ENCODE results near the gene DPCD.
A peak's percentile ranks its signal among the peaks of the same experiment; 100 is the strongest.
"Not testable (repeated sequence)": the region's sequence is repeated elsewhere in the genome, so short reads cannot be mapped to it uniquely, and the experiment has no call there.

DPCD gene

GRCh38 chr10:101633510-101633909, 45.4 kb downstream of the DPCD start:
- H3K4me1 Mint-ChIP-seq; H3K27me3 Mint-ChIP-seq; H3K27ac Mint-ChIP-seq; ATAC-seq (replicated peaks); H3K9me3 Mint-ChIP-seq; DNase-seq; H3K4me3 Mint-ChIP-seq: not testable (repeated sequence)
- H3K36me3 Mint-ChIP-seq, result peaks cover 26 to 43% of the 10 kb centered on the region in 2 donors

- Mint-ChIP-seq H3K27me3 (no peaks in the 10 kb centered on the region), H3K9me3 (no peaks in the 10 kb centered on the region), H3K4me1 (peaks cover 2 to 4% of the 10 kb centered on the region in 2 donors), H3K36me3 (peaks cover 35 to 49% of the 10 kb centered on the region in 2 donors), H3K4me3 (no peak overlapping the region), H3K27ac (peak overlapping the region; percentile 16)
- no peak for DNase-seq
- ATAC-seq (replicated peaks), result no peak
Observed at GRCh38 chr10:101639141-101639900, 51.2 kb downstream of the DPCD start.

GRCh38 chr10:101643546-101643945, 55.4 kb downstream of the DPCD start:
- no peak for ATAC-seq (replicated peaks)
- DNase-seq, result no peak
- Mint-ChIP-seq H3K27ac (no peak overlapping the region), H3K36me3 (peaks cover 19 to 59% of the 10 kb centered on the region in 2 donors), H3K4me3 (no peak overlapping the region), H3K4me1 (peaks cover 4% of the 10 kb centered on the region in 2 donors), H3K9me3 (no peaks in the 10 kb centered on the region), H3K27me3 (no peaks in the 10 kb centered on the region)

GRCh38 chr10:101644002-101644401, 55.9 kb downstream of the DPCD start:
- no peak for DNase-seq
- Mint-ChIP-seq H3K36me3 (peaks cover 21 to 62% of the 10 kb centered on the region in 2 donors), H3K27ac (peak overlapping the region; percentile 37), H3K4me1 (peaks cover 4% of the 10 kb centered on the region in 2 donors), H3K27me3 (no peaks in the 10 kb centered on the region), H3K4me3 (no peak overlapping the region), H3K9me3 (no peaks in the 10 kb centered on the region)
- ATAC-seq (replicated peaks), result no peak

- Mint-ChIP-seq H3K4me1 (peaks cover 0 to 7% of the 10 kb centered on the region in 2 donors), H3K4me3 (no peak overlapping the region), H3K27ac (peak overlapping the region; percentile 85), H3K27me3 (no peaks in the 10 kb centered on the region), H3K9me3 (no peaks in the 10 kb centered on the region), H3K36me3 (peaks cover 18 to 67% of the 10 kb centered on the region in 2 donors)
- ATAC-seq (replicated peaks), result no peak
- DNase-seq, result no peak
Observed at GRCh38 chr10:101645659-101646058, 57.5 kb downstream of the DPCD start.

- ATAC-seq (replicated peaks) (no peak), DNase-seq (no peak)
- no peaks in the 10 kb centered on the region for H3K27me3 Mint-ChIP-seq
- H3K27ac Mint-ChIP-seq, result no peak overlapping the region
- H3K9me3 Mint-ChIP-seq, result no peaks in the 10 kb centered on the region
- no peak overlapping the region for H3K4me3 Mint-ChIP-seq
- H3K4me1 Mint-ChIP-seq, result peaks cover 0 to 6% of the 10 kb centered on the region in 2 donors
- H3K36me3 Mint-ChIP-seq, result peaks cover 16 to 64% of the 10 kb centered on the region in 2 donors
Observed at GRCh38 chr10:101646364-101646763, 58.2 kb downstream of the DPCD start.

GRCh38 chr10:101647255-101647654, 59.1 kb downstream of the DPCD start:
- no peak overlapping the region for H3K27ac Mint-ChIP-seq
- H3K4me3 Mint-ChIP-seq, result no peak overlapping the region
- H3K4me1 Mint-ChIP-seq, result peaks cover 0 to 5% of the 10 kb centered on the region in 2 donors
- peaks cover 18 to 60% of the 10 kb centered on the region in 2 donors for H3K36me3 Mint-ChIP-seq
- H3K9me3 Mint-ChIP-seq, result no peaks in the 10 kb centered on the region
- ATAC-seq (replicated peaks), result no peak
- no peak for DNase-seq
- H3K27me3 Mint-ChIP-seq, result no peaks in the 10 kb centered on the region

GRCh38 chr10:101649525-101650085, 61.5 kb downstream of the DPCD start:
- no peak overlapping the region for H3K4me3 Mint-ChIP-seq
- H3K27ac Mint-ChIP-seq, result no peak overlapping the region
- ATAC-seq (replicated peaks) (no peak), DNase-seq (no peak)
- peaks cover 15 to 44% of the 10 kb centered on the region in 2 donors for H3K36me3 Mint-ChIP-seq
- H3K27me3 Mint-ChIP-seq, result no peaks in the 10 kb centered on the region
- H3K9me3 Mint-ChIP-seq, result no peaks in the 10 kb centered on the region
- H3K4me1 Mint-ChIP-seq, result peaks cover 0 to 4% of the 10 kb centered on the region in 2 donors

GRCh38 chr10:101650863-101651262, 62.7 kb downstream of the DPCD start:
- no peaks in the 10 kb centered on the region for H3K27me3 Mint-ChIP-seq
- ATAC-seq (replicated peaks) (no peak), DNase-seq (no peak)
- peaks cover 23 to 39% of the 10 kb centered on the region in 2 donors for H3K36me3 Mint-ChIP-seq
- no peaks in the 10 kb centered on the region for H3K9me3 Mint-ChIP-seq
- peaks cover 0 to 7% of the 10 kb centered on the region in 2 donors for H3K4me1 Mint-ChIP-seq
- H3K4me3 Mint-ChIP-seq, result no peak overlapping the region
- no peak overlapping the region for H3K27ac Mint-ChIP-seq

GRCh38 chr10:101651336-101651735, 63.2 kb downstream of the DPCD start:
- no peak for ATAC-seq (replicated peaks)
- H3K4me1 Mint-ChIP-seq, result peaks cover 0 to 7% of the 10 kb centered on the region in 2 donors

GRCh38 chr10:101653536-101653935, 65.4 kb downstream of the DPCD start:
- Mint-ChIP-seq H3K36me3 (peaks cover 33 to 44% of the 10 kb centered on the region in 2 donors), H3K27ac (no peak overlapping the region), H3K4me3 (no peak overlapping the region), H3K27me3 (no peaks in the 10 kb centered on the region), H3K4me1 (peaks cover 0 to 9% of the 10 kb centered on the region in 2 donors), H3K9me3 (no peaks in the 10 kb centered on the region)
- DNase-seq (no peak), ATAC-seq (replicated peaks) (no peak)

More at GRCh38 chr10:101651336-101651735, 63.2 kb downstream of the DPCD start:
- no peaks in the 10 kb centered on the region for H3K27me3 Mint-ChIP-seq
- H3K27ac Mint-ChIP-seq, result no peak overlapping the region
- no peak for DNase-seq
- no peaks in the 10 kb centered on the region for H3K9me3 Mint-ChIP-seq
- H3K4me3 Mint-ChIP-seq, result no peak overlapping the region
- peaks cover 26 to 44% of the 10 kb centered on the region in 2 donors for H3K36me3 Mint-ChIP-seq

- no peak overlapping the region for H3K4me3 Mint-ChIP-seq
- DNase-seq (no peak), ATAC-seq (replicated peaks) (no peak)
- no peaks in the 10 kb centered on the region for H3K9me3 Mint-ChIP-seq
- peaks cover 0 to 6% of the 10 kb centered on the region in 2 donors for H3K4me1 Mint-ChIP-seq
- no peak overlapping the region for H3K27ac Mint-ChIP-seq
- no peaks in the 10 kb centered on the region for H3K27me3 Mint-ChIP-seq
- peaks cover 36 to 42% of the 10 kb centered on the region in 2 donors for H3K36me3 Mint-ChIP-seq
Observed at GRCh38 chr10:101655570-101655969, 67.4 kb downstream of the DPCD start.

GRCh38 chr10:101656890-101657289, 68.8 kb downstream of the DPCD start:
- H3K4me1 Mint-ChIP-seq, result peaks cover under 1 to 7% of the 10 kb centered on the region in 2 donors
- no peaks in the 10 kb centered on the region for H3K27me3 Mint-ChIP-seq
- DNase-seq, result no peak
- H3K9me3 Mint-ChIP-seq, result no peaks in the 10 kb centered on the region
- H3K36me3 Mint-ChIP-seq, result peaks cover 34 to 53% of the 10 kb centered on the region in 2 donors
- no peak for ATAC-seq (replicated peaks)
- H3K27ac Mint-ChIP-seq, result no peak overlapping the region
- no peak overlapping the region for H3K4me3 Mint-ChIP-seq

- H3K27ac Mint-ChIP-seq, result no peak overlapping the region
- DNase-seq, result no peak
- H3K27me3 Mint-ChIP-seq, result no peaks in the 10 kb centered on the region
- peaks cover 43 to 65% of the 10 kb centered on the region in 2 donors for H3K36me3 Mint-ChIP-seq
- H3K4me1 Mint-ChIP-seq, result peaks cover 5 to 7% of the 10 kb centered on the region in 2 donors
- ATAC-seq (replicated peaks), result no peak
- no peaks in the 10 kb centered on the region for H3K9me3 Mint-ChIP-seq
- H3K4me3 Mint-ChIP-seq, result no peak overlapping the region
Observed at GRCh38 chr10:101658975-101659374, 70.9 kb downstream of the DPCD start.
